Caco-2 (cell line): Measurements from ENCODE around the gene RGS6. TPM values are rescaled to one million over a fixed set of nuclear protein-coding genes. Genes with fewer than 3 reads are reported as not detected.

Experiments
- BruUV-seq: library from RNA; stranded (reverse); fragments of 400-500 nt; replicated peaks from 2 replicates; lab custom pipeline; 2021; lab: Mats Ljungman, UMichigan
- CTCF ChIA-PET: fragments of 300-600 bp; sonication (Branson Sonifier 250); formaldehyde crosslinking; loops from one replicate; lab custom pipeline; 2022; ENCODE audit warnings: antibody characterized with exemption; lab: Charles Lee
- POLR2A ChIA-PET: fragments of 300-600 bp; sonication (Branson Sonifier 250); formaldehyde crosslinking; loops from one replicate; lab custom pipeline; 2022; ENCODE audit warnings: antibody characterized with exemption; lab: Charles Lee
- DNase-seq, 2 experiments: peaks; one replicate each; pipeline versions ENCODE4 v3.0.0 to v3.0.0-alpha.2; 2020 to 2022
- H3K27me3 ChIP-seq: replicated peaks from 2 replicates; pipeline ENCODE4 v1.6.0; 2011; ENCODE audit warnings: low read length; ENCODE audit not compliant: control insufficient read depth, insufficient read depth
- H3K36me3 ChIP-seq: 2 replicates; pipeline ENCODE4 v1.5.1; 2011; ENCODE audit warnings: low read length; ENCODE audit not compliant: control insufficient read depth, insufficient read depth
- H3K4me1 ChIP-seq: fragments of 250-450 bp; sonication (Bioruptor Pico); 2 replicates; pipeline ENCODE4 v1.5.1; 2020; ENCODE audit warnings: mild to moderate bottlenecking
- H3K4me3 ChIP-seq: 2 replicates; pipeline ENCODE4 v1.5.1; 2011; ENCODE audit warnings: low read depth, mild to moderate bottlenecking, control low read depth, low read length
- H3K9me3 ChIP-seq: fragments of 250-450 bp; sonication (Bioruptor Pico); 2 replicates; pipeline ENCODE4 v1.5.1; 2020; ENCODE audit warnings: mild to moderate bottlenecking, moderate library complexity
- H3K27ac Mint-ChIP-seq: one replicate; pipeline ENCODE4 v1.8.0; 2022; ENCODE audit warnings: mixed read lengths; ENCODE audit not compliant: unreplicated experiment
- H3K27me3 Mint-ChIP-seq: one replicate; pipeline ENCODE4 v1.8.0; 2022; ENCODE audit warnings: mixed read lengths; ENCODE audit not compliant: insufficient read depth, unreplicated experiment
- H3K36me3 Mint-ChIP-seq: one replicate; pipeline ENCODE4 v1.8.0; 2022; ENCODE audit warnings: mild to moderate bottlenecking, mixed read lengths; ENCODE audit not compliant: insufficient read depth, unreplicated experiment
- H3K4me1 Mint-ChIP-seq: one replicate; pipeline ENCODE4 v1.8.0; 2022; ENCODE audit warnings: low read depth, mixed read lengths; ENCODE audit not compliant: unreplicated experiment
- H3K4me3 Mint-ChIP-seq: one replicate; pipeline ENCODE4 v1.8.0; 2022; ENCODE audit warnings: mild to moderate bottlenecking, moderate library complexity, mixed read lengths; ENCODE audit not compliant: unreplicated experiment
- H3K9me3 Mint-ChIP-seq: one replicate; pipeline ENCODE4 v1.8.0; 2022; ENCODE audit warnings: mixed read lengths; ENCODE audit not compliant: unreplicated experiment
- CTCF ChIP-seq, 2 experiments: fragments of 200-600 bp in 1 of 2; IDR thresholded peaks; 1 replicate in 1 of 2; 2 replicates in 1 of 2; pipeline versions ENCODE4 v1.5.1 to v1.8.0; 2011 to 2022; ENCODE audit warnings: antibody characterized with exemption in 1 of 2, control low read depth in 1 of 2, inconsistent platforms in 1 of 2, low read depth in 1 of 2, low read length in 1 of 2, mild to moderate bottlenecking in 1 of 2, moderate library complexity in 1 of 2; ENCODE audit not compliant: insufficient read depth in 1 of 2, severe bottlenecking in 1 of 2, unreplicated experiment in 1 of 2
- intact Hi-C: fragments of 100-400 bp; cut with micrococcal nuclease; formaldehyde crosslinking; loops from one replicate; pipeline ENCODE4 v1.10.0; 2022; ENCODE audit not compliant: unreplicated experiment
- total RNA-seq: library from RNA; stranded (reverse); gene quantifications from 2 replicates; pipeline ENCODE4 v1.2.3, GENCODE V29; 2022

Gene RGS6
- total RNA-seq, 1 experiment from 2014 or later, result not detected

- intact Hi-C loops, result loop anchor here (5.0 kb wide), 2 partner anchors 53 to 268 kb away; no protein-coding TSS in a partner anchor
- peak; percentile 19 to 50 for TF ChIP-seq CTCF (IDR thresholded peaks at IDR 0.05; ENCODE audit: insufficient read depth in 1 of 2, low read depth in 1 of 2, low read length in 1 of 2, severe bottlenecking in 1 of 2, unreplicated experiment in 1 of 2)
- no TSS peak for BruUV-seq
- Mint-ChIP-seq H3K4me3 (no peak overlapping the region), H3K4me1 (no peaks in the 10 kb centered on the region), H3K27ac (no peak overlapping the region), H3K9me3 (no peaks in the 10 kb centered on the region), H3K36me3 (no peaks in the 10 kb centered on the region), H3K27me3 (peaks cover 15% of the 10 kb centered on the region)
- Histone ChIP-seq H3K4me3 (no peak overlapping the region), H3K4me1 (no peaks in the 10 kb centered on the region), H3K36me3 (no peaks in the 10 kb centered on the region), H3K9me3 (no peaks in the 10 kb centered on the region), H3K27me3 (no peaks in the 10 kb centered on the region)
- POLR2A ChIA-PET, result no interaction called here
- DNase-seq, result peak in 1 of 2 experiments; percentile 13
- CTCF ChIA-PET, result interaction anchor here (0.6 kb wide), 1 partner anchor 1773 kb away, joined by 12 read pairs; no protein-coding TSS in a partner anchor
These were observed 91.8 kb downstream of the RGS6 start for GRCh38 chr14:72024043-72024407.

- Mint-ChIP-seq H3K27me3 (peaks cover 15% of the 10 kb centered on the region), H3K9me3 (no peaks in the 10 kb centered on the region), H3K4me3 (no peak overlapping the region), H3K4me1 (no peaks in the 10 kb centered on the region), H3K27ac (no peak overlapping the region), H3K36me3 (no peaks in the 10 kb centered on the region)
- DNase-seq, result no peak
- POLR2A ChIA-PET, result no interaction called here
- TF ChIP-seq CTCF (IDR thresholded peaks at IDR 0.05; ENCODE audit: insufficient read depth in 1 of 2, low read depth in 1 of 2, low read length in 1 of 2, severe bottlenecking in 1 of 2, unreplicated experiment in 1 of 2), result no peak
- Histone ChIP-seq H3K4me3 (no peak overlapping the region), H3K9me3 (no peaks in the 10 kb centered on the region), H3K36me3 (no peaks in the 10 kb centered on the region), H3K27me3 (no peaks in the 10 kb centered on the region), H3K4me1 (no peaks in the 10 kb centered on the region)
- CTCF ChIA-PET, result interaction anchor here (0.6 kb wide), 1 partner anchor 1772 kb away, joined by 12 read pairs; no protein-coding TSS in a partner anchor
- intact Hi-C loops, result loop anchor here (5.0 kb wide), 2 partner anchors 53 to 268 kb away; no protein-coding TSS in a partner anchor
- BruUV-seq, result no TSS peak
These were observed 92.3 kb downstream of the RGS6 start for GRCh38 chr14:72024504-72024903.

- intact Hi-C loops, result no loop called here
- Mint-ChIP-seq H3K27me3 (peaks cover 8% of the 10 kb centered on the region), H3K4me1 (no peaks in the 10 kb centered on the region), H3K4me3 (no peak overlapping the region), H3K27ac (no peak overlapping the region), H3K9me3 (no peaks in the 10 kb centered on the region), H3K36me3 (no peaks in the 10 kb centered on the region)
- Histone ChIP-seq H3K36me3 (no peaks in the 10 kb centered on the region), H3K4me3 (no peak overlapping the region), H3K27me3 (no peaks in the 10 kb centered on the region), H3K9me3 (no peaks in the 10 kb centered on the region), H3K4me1 (no peaks in the 10 kb centered on the region)
- CTCF ChIA-PET, result no interaction called here
- POLR2A ChIA-PET, result no interaction called here
- BruUV-seq, result no TSS peak
- TF ChIP-seq CTCF (IDR thresholded peaks at IDR 0.05; ENCODE audit: insufficient read depth in 1 of 2, low read depth in 1 of 2, low read length in 1 of 2, severe bottlenecking in 1 of 2, unreplicated experiment in 1 of 2), result no peak
- DNase-seq, result no peak
These were observed 94.3 kb downstream of the RGS6 start for GRCh38 chr14:72026536-72026935.
